Activated CD8-positive, alpha-beta T cell treated with anti-CD3 and anti-CD28 coated beads, Interleukin-2, amount 10 ng/mL, durations not matched to agents 7 days and 5 days (primary cell): ENCODE data around the gene ELMO1. TPM values are rescaled to one million over a fixed set of nuclear protein-coding genes. Genes with fewer than 3 reads are reported as not detected.

Experiments
- ATAC-seq: fragments of 150-1000 bp; cut with Tn5 transposase; one replicate; pipeline ENCODE4 v1.10.0; 2021; ENCODE audit warnings: moderate library complexity
- CTCF ChIA-PET: fragments of 350-600 bp; sonication (Branson Sonifier 250); formaldehyde crosslinking; loops from one replicate; lab custom pipeline; 2021; ENCODE audit warnings: antibody characterized with exemption; lab: Charles Lee
- POLR2A ChIA-PET: fragments of 350-600 bp; sonication (Branson Sonifier 250); formaldehyde crosslinking; loops from one replicate; lab custom pipeline; 2021; ENCODE audit warnings: antibody characterized with exemption; lab: Charles Lee
- DNase-seq: peaks from one replicate; pipeline ENCODE4 v3.0.0-alpha.2; 2020
- H3K27ac Mint-ChIP-seq: one replicate; pipeline ENCODE4 v1.8.0; 2021; ENCODE audit warnings: mild to moderate bottlenecking, mixed read lengths
- H3K27me3 Mint-ChIP-seq: one replicate; pipeline ENCODE4 v1.8.0; 2021; ENCODE audit warnings: low read depth, mixed read lengths
- H3K36me3 Mint-ChIP-seq: one replicate; pipeline ENCODE4 v1.8.0; 2021; ENCODE audit warnings: low read depth, mixed read lengths
- H3K4me1 Mint-ChIP-seq: one replicate; pipeline ENCODE4 v1.8.0; 2021; ENCODE audit warnings: low read depth, mixed read lengths
- H3K4me3 Mint-ChIP-seq: one replicate; pipeline ENCODE4 v1.8.0; 2021; ENCODE audit warnings: mild to moderate bottlenecking, mixed read lengths
- H3K9me3 Mint-ChIP-seq: one replicate; pipeline ENCODE4 v1.8.0; 2022; ENCODE audit warnings: mixed read lengths; ENCODE audit not compliant: insufficient read depth
- total RNA-seq, 2 experiments: library from RNA; stranded (reverse); gene quantifications; one replicate each; pipeline ENCODE4 v1.2.3, GENCODE V29; 2021

ELMO1 gene
- total RNA-seq, 2 experiments from 2014 or later = 64.0 to 68.5 TPM

- DNase-seq = no peak
- ATAC-seq = no peak
- peaks cover 4% of the 10 kb centered on the region for H3K36me3 Mint-ChIP-seq
- H3K4me3 Mint-ChIP-seq = no peak overlapping the region
- H3K27me3 Mint-ChIP-seq = peaks cover 9% of the 10 kb centered on the region
- H3K27ac Mint-ChIP-seq = no peak overlapping the region
- POLR2A ChIA-PET = interaction anchor here (1.1 to 1.2 kb wide), 2 partner anchors 13 to 84 kb away, joined by 3 read pairs; partner anchors contain the start of gene ELMO1
- CTCF ChIA-PET = interaction anchor here (0.7 to 0.8 kb wide), 2 partner anchors 9 to 976 kb away, joined by 3 read pairs; no protein-coding TSS in a partner anchor
- H3K4me1 Mint-ChIP-seq = peaks cover 52% of the 10 kb centered on the region
- H3K9me3 Mint-ChIP-seq = no peaks in the 10 kb centered on the region
These were observed 83.8 kb downstream of the ELMO1 start for GRCh38 chr7:37364856-37365255.

- no peaks in the 10 kb centered on the region for H3K9me3 Mint-ChIP-seq
- no peak overlapping the region for H3K4me3 Mint-ChIP-seq
- peaks cover 3% of the 10 kb centered on the region for H3K36me3 Mint-ChIP-seq
- DNase-seq (no peak), ATAC-seq (no peak)
- POLR2A ChIA-PET = interaction anchor here (2.4 kb wide), 1 partner anchor 84 kb away, joined by 13 read pairs; the partner anchor contains the start of gene ELMO1
- H3K27me3 Mint-ChIP-seq = peaks cover 8% of the 10 kb centered on the region
- H3K27ac Mint-ChIP-seq = peak overlapping the region; percentile 70
- CTCF ChIA-PET = interaction anchor here (1.0 to 3.1 kb wide), 3 partner anchors 11 to 86 kb away, joined by 3 to 14 read pairs (median 5); no protein-coding TSS in a partner anchor
- peaks cover 52% of the 10 kb centered on the region for H3K4me1 Mint-ChIP-seq
These were observed 84.8 kb downstream of the ELMO1 start for GRCh38 chr7:37363536-37364491.

- Mint-ChIP-seq H3K27ac (peak overlapping the region; percentile 70), H3K9me3 (no peaks in the 10 kb centered on the region), H3K4me1 (peaks cover 54% of the 10 kb centered on the region), H3K36me3 (peaks cover 3% of the 10 kb centered on the region), H3K4me3 (no peak overlapping the region), H3K27me3 (peaks cover 5% of the 10 kb centered on the region)
- no peak for DNase-seq
- POLR2A ChIA-PET = interaction anchor here (2.4 kb wide), 1 partner anchor 85 kb away, joined by 13 read pairs; the partner anchor contains the start of gene ELMO1
- CTCF ChIA-PET = interaction anchor here (1.3 to 3.1 kb wide), 2 partner anchors 10 to 87 kb away, joined by 5 to 14 read pairs; no protein-coding TSS in a partner anchor
- peak; percentile 32 for ATAC-seq
These were observed 85.9 kb downstream of the ELMO1 start for GRCh38 chr7:37362802-37363201.

- POLR2A ChIA-PET = no interaction called here
These were observed 88.2 kb downstream of the ELMO1 start for GRCh38 chr7:37360484-37360883.

GRCh38 chr7:37359662-37360444 lies 88.8 kb downstream of the ELMO1 start:
- no peak for ATAC-seq
- H3K4me1 Mint-ChIP-seq = peaks cover 45% of the 10 kb centered on the region
- H3K36me3 Mint-ChIP-seq = peaks cover 3% of the 10 kb centered on the region
- no peak for DNase-seq
- no peaks in the 10 kb centered on the region for H3K9me3 Mint-ChIP-seq
- ChIA-PET POLR2A (no interaction called here), CTCF (interaction anchor here (1.0 to 1.2 kb wide), 2 partner anchors 9 to 88 kb away, joined by 3 read pairs; no protein-coding TSS in a partner anchor)
- no peaks in the 10 kb centered on the region for H3K27me3 Mint-ChIP-seq
- H3K4me3 Mint-ChIP-seq = no peak overlapping the region
- H3K27ac Mint-ChIP-seq = no peak overlapping the region

More at GRCh38 chr7:37360484-37360883, 88.2 kb downstream of the ELMO1 start:
- Mint-ChIP-seq H3K36me3 (peaks cover 3% of the 10 kb centered on the region), H3K9me3 (no peaks in the 10 kb centered on the region), H3K4me1 (peaks cover 46% of the 10 kb centered on the region), H3K4me3 (no peak overlapping the region), H3K27ac (no peak overlapping the region), H3K27me3 (no peaks in the 10 kb centered on the region)
- CTCF ChIA-PET = interaction anchor here (1.0 to 1.2 kb wide), 2 partner anchors 8 to 87 kb away, joined by 3 read pairs; no protein-coding TSS in a partner anchor
- ATAC-seq = no peak
- no peak for DNase-seq

- ChIA-PET CTCF (interaction anchor here (0.7 kb wide), 1 partner anchor 88 kb away, joined by 3 read pairs; no protein-coding TSS in a partner anchor), POLR2A (no interaction called here)
- DNase-seq (no peak), ATAC-seq (no peak)
- Mint-ChIP-seq H3K4me3 (no peak overlapping the region), H3K27me3 (no peaks in the 10 kb centered on the region), H3K9me3 (no peaks in the 10 kb centered on the region), H3K36me3 (peaks cover 3% of the 10 kb centered on the region), H3K4me1 (peaks cover 45% of the 10 kb centered on the region), H3K27ac (no peak overlapping the region)
These were observed 89.5 kb downstream of the ELMO1 start for GRCh38 chr7:37359180-37359579.

- H3K9me3 Mint-ChIP-seq = no peaks in the 10 kb centered on the region
- ATAC-seq (no peak), DNase-seq (no peak)
- H3K36me3 Mint-ChIP-seq = no peaks in the 10 kb centered on the region
- H3K27me3 Mint-ChIP-seq = no peaks in the 10 kb centered on the region
- H3K4me1 Mint-ChIP-seq = peaks cover 45% of the 10 kb centered on the region
- POLR2A ChIA-PET = interaction anchor here (0.9 kb wide), 1 partner anchor 15 kb away, joined by 3 read pairs; no protein-coding TSS in a partner anchor
- H3K27ac Mint-ChIP-seq = no peak overlapping the region
- CTCF ChIA-PET = interaction anchor here (1.6 kb wide), 1 partner anchor 90 kb away, joined by 4 read pairs; no protein-coding TSS in a partner anchor
- no peak overlapping the region for H3K4me3 Mint-ChIP-seq
These were observed 91.0 kb downstream of the ELMO1 start for GRCh38 chr7:37357637-37357996.

- ChIA-PET POLR2A (no interaction called here), CTCF (interaction anchor here (0.6 to 1.6 kb wide), 2 partner anchors 91 to 156 kb away, joined by 3 to 4 read pairs; no protein-coding TSS in a partner anchor)
- Mint-ChIP-seq H3K4me3 (no peak overlapping the region), H3K36me3 (no peaks in the 10 kb centered on the region), H3K9me3 (no peaks in the 10 kb centered on the region), H3K27me3 (no peaks in the 10 kb centered on the region), H3K4me1 (peaks cover 46% of the 10 kb centered on the region), H3K27ac (no peak overlapping the region)
- DNase-seq = no peak
- no peak for ATAC-seq
These were observed 91.6 kb downstream of the ELMO1 start for GRCh38 chr7:37356911-37357636.

GRCh38 chr7:37354656-37355131 lies 94.0 kb downstream of the ELMO1 start:
- DNase-seq = peak; percentile 35
- POLR2A ChIA-PET = interaction anchor here (0.7 to 3.5 kb wide), 2 partner anchors 81 to 93 kb away, joined by 3 to 22 read pairs; partner anchors contain the start of gene ELMO1

GRCh38 chr7:37353949-37354655 lies 94.6 kb downstream of the ELMO1 start:
- Mint-ChIP-seq H3K4me3 (peak overlapping the region; percentile 88), H3K27me3 (no peaks in the 10 kb centered on the region), H3K4me1 (peaks cover 54% of the 10 kb centered on the region), H3K27ac (peak overlapping the region; percentile 79), H3K9me3 (no peaks in the 10 kb centered on the region), H3K36me3 (no peaks in the 10 kb centered on the region)
- ATAC-seq (no peak), DNase-seq (no peak)
- ChIA-PET CTCF (interaction anchor here (0.6 to 5.9 kb wide), 46 partner anchors 8 to 912 kb away, joined by 3 to 64 read pairs (median 5); partner anchors contain the start of gene ELMO1), POLR2A (interaction anchor here (0.6 to 3.8 kb wide), 6 partner anchors 12 to 117 kb away, joined by 3 to 22 read pairs (median 4); partner anchors contain the start of gene ELMO1)

More at GRCh38 chr7:37354656-37355131, 94.0 kb downstream of the ELMO1 start:
- Mint-ChIP-seq H3K4me3 (peak overlapping the region; percentile 35), H3K4me1 (peaks cover 54% of the 10 kb centered on the region), H3K9me3 (no peaks in the 10 kb centered on the region), H3K27ac (peak overlapping the region; percentile 79), H3K27me3 (no peaks in the 10 kb centered on the region), H3K36me3 (no peaks in the 10 kb centered on the region)
- peak; percentile 31 for ATAC-seq
- CTCF ChIA-PET = interaction anchor here (0.6 to 5.9 kb wide), 10 partner anchors 13 to 147 kb away, joined by 3 to 64 read pairs (median 9); partner anchors contain the start of gene ELMO1
